ENCODE measurements around the gene RAB43. TPM values are rescaled to one million over a fixed set of nuclear protein-coding genes. Genes with fewer than 3 reads are reported as not detected.

RAB43 gene
- total RNA-seq, 4 donors from 2014 or later, result 4.8 to 13.2 (median 8.6) TPM

DNA sequence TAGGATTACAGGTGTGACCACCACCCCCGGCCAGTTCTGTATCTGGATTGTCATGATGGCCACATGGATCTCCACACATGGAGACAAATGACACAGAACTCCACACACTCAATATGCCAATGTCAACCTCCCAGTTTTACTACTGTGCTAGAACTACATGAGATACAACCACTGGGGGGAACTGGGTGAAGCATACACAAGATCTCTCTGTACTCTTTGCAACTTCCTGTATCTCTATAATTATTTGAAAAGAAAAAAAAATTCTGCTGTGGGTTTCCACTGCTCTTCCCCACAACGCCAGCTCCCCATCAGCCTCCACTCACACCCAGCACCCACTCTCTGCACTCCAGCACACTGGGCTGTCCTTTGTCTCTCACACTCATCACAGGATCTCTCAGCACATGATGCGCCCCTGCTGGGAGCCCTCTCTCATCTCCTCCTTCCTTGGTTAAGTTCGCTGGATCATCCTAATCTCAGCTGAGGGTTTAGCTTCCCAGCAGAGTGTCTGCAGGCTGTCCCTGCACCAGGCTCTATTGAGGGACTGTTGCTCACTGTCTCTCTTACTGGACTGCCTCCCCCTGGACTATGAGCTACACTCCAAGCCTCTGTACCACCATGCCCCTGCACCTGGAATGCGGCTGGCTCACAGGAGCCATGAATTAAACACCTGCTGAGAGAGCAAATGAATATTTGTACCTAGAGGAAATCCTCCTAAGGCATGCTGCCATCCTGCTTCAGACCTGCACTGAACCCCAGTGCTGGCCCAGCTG, 10.7 kb upstream of the RAB43 start:
- WGBS, 2 donors, result 84 to 87% methylated on average over 5 of the region's 5 CpGs
- no peaks in the 10 kb centered on the region for H3K27me3 ChIP-seq
- DNase-seq (ENCODE audit: low spot score in 2 of 2), result no peak
- no peaks in the 10 kb centered on the region for H3K4me1 ChIP-seq
- H3K9me3 ChIP-seq, result no peaks in the 10 kb centered on the region
- no peak overlapping the region for H3K27ac ChIP-seq
- no peak for TF ChIP-seq EP300 (IDR thresholded peaks at IDR 0.05)
- no peak for TF ChIP-seq POLR2A (IDR thresholded peaks at IDR 0.05)
- TF ChIP-seq, protein P1, sequence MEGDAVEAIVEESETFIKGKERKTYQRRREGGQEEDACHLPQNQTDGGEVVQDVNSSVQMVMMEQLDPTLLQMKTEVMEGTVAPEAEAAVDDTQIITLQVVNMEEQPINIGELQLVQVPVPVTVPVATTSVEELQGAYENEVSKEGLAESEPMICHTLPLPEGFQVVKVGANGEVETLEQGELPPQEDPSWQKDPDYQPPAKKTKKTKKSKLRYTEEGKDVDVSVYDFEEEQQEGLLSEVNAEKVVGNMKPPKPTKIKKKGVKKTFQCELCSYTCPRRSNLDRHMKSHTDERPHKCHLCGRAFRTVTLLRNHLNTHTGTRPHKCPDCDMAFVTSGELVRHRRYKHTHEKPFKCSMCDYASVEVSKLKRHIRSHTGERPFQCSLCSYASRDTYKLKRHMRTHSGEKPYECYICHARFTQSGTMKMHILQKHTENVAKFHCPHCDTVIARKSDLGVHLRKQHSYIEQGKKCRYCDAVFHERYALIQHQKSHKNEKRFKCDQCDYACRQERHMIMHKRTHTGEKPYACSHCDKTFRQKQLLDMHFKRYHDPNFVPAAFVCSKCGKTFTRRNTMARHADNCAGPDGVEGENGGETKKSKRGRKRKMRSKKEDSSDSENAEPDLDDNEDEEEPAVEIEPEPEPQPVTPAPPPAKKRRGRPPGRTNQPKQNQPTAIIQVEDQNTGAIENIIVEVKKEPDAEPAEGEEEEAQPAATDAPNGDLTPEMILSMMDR (IDR thresholded peaks at IDR 0.05), result no peak
- H3K4me3 ChIP-seq, result no peak overlapping the region
- H3K36me3 ChIP-seq, result peaks cover 0 to 99% (median 34%) of the 10 kb centered on the region in 3 donors

- TF ChIP-seq POLR2A (IDR thresholded peaks at IDR 0.05) (no peak), EP300 (IDR thresholded peaks at IDR 0.05) (no peak)
- TF ChIP-seq, protein P1 (IDR thresholded peaks at IDR 0.05), result no peak
- H3K36me3 ChIP-seq, result peaks cover 0 to 100% (median 34%) of the 10 kb centered on the region in 3 donors
- WGBS, 2 donors, result 75 to 84% methylated on average over 2 of the region's 2 CpGs
Observed at GRCh38 chr3:129131465-129132088, 10.0 kb upstream of the RAB43 start.

DNA sequence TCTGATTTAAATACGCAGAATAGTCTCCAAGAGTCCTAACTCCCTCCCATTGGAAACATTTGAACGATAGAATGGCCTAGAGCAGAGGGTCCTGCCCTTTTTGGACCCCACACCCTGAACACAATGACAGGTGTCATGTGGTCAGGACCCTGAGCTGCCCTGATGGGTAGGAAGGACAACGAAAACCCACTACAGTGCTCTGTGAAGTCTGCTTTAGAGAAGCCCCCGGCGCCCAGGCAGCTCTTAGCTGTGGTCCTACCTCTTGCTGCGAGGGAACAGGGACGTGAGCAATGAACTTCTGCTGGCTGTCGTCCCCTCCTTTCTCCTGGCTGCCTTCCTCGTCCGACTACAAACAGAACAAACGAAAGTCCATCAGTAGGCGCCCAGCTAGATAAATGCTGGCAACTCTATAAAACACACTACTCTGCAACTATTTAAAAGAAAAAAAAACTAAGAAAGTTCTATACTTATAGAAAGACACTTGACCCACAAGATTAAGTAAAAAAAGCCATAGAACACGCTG, 8.7 kb upstream of the RAB43 start:
- WGBS, 2 donors, result 91% methylated on average over 13 of the region's 13 CpGs
- Histone ChIP-seq H3K9me3 (no peaks in the 10 kb centered on the region), H3K27ac (no peak overlapping the region), H3K4me1 (no peaks in the 10 kb centered on the region), H3K36me3 (peaks cover 0 to 98% (median 34%) of the 10 kb centered on the region in 3 donors), H3K4me3 (no peak overlapping the region), H3K27me3 (no peaks in the 10 kb centered on the region)
- TF ChIP-seq EP300 (IDR thresholded peaks at IDR 0.05) (no peak), POLR2A (IDR thresholded peaks at IDR 0.05) (no peak)
- TF ChIP-seq, protein P1 (IDR thresholded peaks at IDR 0.05), result no peak
- DNase-seq (ENCODE audit: low spot score in 2 of 2), result no peak

More at GRCh38 chr3:129131465-129132088, 10.0 kb upstream of the RAB43 start:
- no peak for DNase-seq (ENCODE audit: low spot score in 2 of 2)
- Histone ChIP-seq H3K4me1 (no peaks in the 10 kb centered on the region), H3K27me3 (no peaks in the 10 kb centered on the region), H3K4me3 (no peak overlapping the region), H3K9me3 (no peaks in the 10 kb centered on the region), H3K27ac (no peak overlapping the region)

- Histone ChIP-seq H3K4me3 (no peak overlapping the region), H3K9me3 (no peaks in the 10 kb centered on the region), H3K27ac (no peak overlapping the region), H3K4me1 (no peaks in the 10 kb centered on the region), H3K36me3 (peaks cover 0 to 80% (median 25%) of the 10 kb centered on the region in 3 donors), H3K27me3 (no peaks in the 10 kb centered on the region)
- no peak for DNase-seq (ENCODE audit: low spot score in 2 of 2)
- TF ChIP-seq EP300 (IDR thresholded peaks at IDR 0.05) (no peak), POLR2A (IDR thresholded peaks at IDR 0.05) (no peak)
- TF ChIP-seq, protein P1 (IDR thresholded peaks at IDR 0.05), result no peak
- 92 to 97% methylated on average over 15 of the region's 16 CpGs for WGBS, 2 donors
Observed at GRCh38 chr3:129128357-129129155, 7.0 kb upstream of the RAB43 start.
